ENCODE measurements around the gene ZBTB42. TPM values are rescaled to one million over a fixed set of nuclear protein-coding genes. Genes with fewer than 3 reads are reported as not detected.

Gene ZBTB42
- total RNA-seq, 1 donor from 2014 or later: 2.2 TPM

GRCh38 chr14:104841730-104842129 is 40.8 kb downstream of the ZBTB42 start:
- H3K9me3 Mint-ChIP-seq: no peaks in the 10 kb centered on the region

GRCh38 chr14:104843006-104843405 is 42.1 kb downstream of the ZBTB42 start:
- Mint-ChIP-seq H3K36me3 (ENCODE audit: low read depth) (no peaks in the 10 kb centered on the region), H3K9me3 (no peaks in the 10 kb centered on the region), H3K27me3 (ENCODE audit: low read depth) (peaks cover 98% of the 10 kb centered on the region), H3K4me1 (peaks cover 4% of the 10 kb centered on the region), H3K27ac (ENCODE audit: unreplicated experiment) (no peak overlapping the region), H3K4me3 (no peak overlapping the region)
- DNase-seq (ENCODE audit: low read depth, low spot score): no peak
- TF ChIP-seq CTCF (conservative IDR thresholded peaks at IDR 0.05): no peak

More at GRCh38 chr14:104841730-104842129, 40.8 kb downstream of the ZBTB42 start:
- no peak for DNase-seq (ENCODE audit: low read depth, low spot score)
- peaks cover 92% of the 10 kb centered on the region for H3K27me3 Mint-ChIP-seq (ENCODE audit: low read depth)
- H3K36me3 Mint-ChIP-seq (ENCODE audit: low read depth): no peaks in the 10 kb centered on the region
- TF ChIP-seq CTCF (conservative IDR thresholded peaks at IDR 0.05): no peak
- no peak overlapping the region for H3K27ac Mint-ChIP-seq (ENCODE audit: unreplicated experiment)
- H3K4me1 Mint-ChIP-seq: peaks cover 4% of the 10 kb centered on the region
- no peak overlapping the region for H3K4me3 Mint-ChIP-seq

- Mint-ChIP-seq H3K27me3 (ENCODE audit: low read depth) (peaks cover 95% of the 10 kb centered on the region), H3K4me3 (no peak overlapping the region), H3K27ac (ENCODE audit: unreplicated experiment) (no peak overlapping the region), H3K9me3 (no peaks in the 10 kb centered on the region), H3K4me1 (peaks cover 4% of the 10 kb centered on the region), H3K36me3 (ENCODE audit: low read depth) (no peaks in the 10 kb centered on the region)
- no peak for DNase-seq (ENCODE audit: low read depth, low spot score)
- no peak for TF ChIP-seq CTCF (conservative IDR thresholded peaks at IDR 0.05)
Measured at GRCh38 chr14:104843442-104844305, 42.8 kb downstream of the ZBTB42 start.

- Mint-ChIP-seq H3K36me3 (ENCODE audit: low read depth) (no peaks in the 10 kb centered on the region), H3K27ac (ENCODE audit: unreplicated experiment) (no peak overlapping the region), H3K27me3 (ENCODE audit: low read depth) (peaks cover 91% of the 10 kb centered on the region), H3K9me3 (no peaks in the 10 kb centered on the region), H3K4me3 (peak overlapping the region; percentile 23), H3K4me1 (peaks cover 4% of the 10 kb centered on the region)
- TF ChIP-seq CTCF (conservative IDR thresholded peaks at IDR 0.05): no peak
- no peak for DNase-seq (ENCODE audit: low read depth, low spot score)
Measured at GRCh38 chr14:104844306-104845032, 43.6 kb downstream of the ZBTB42 start.

DNA sequence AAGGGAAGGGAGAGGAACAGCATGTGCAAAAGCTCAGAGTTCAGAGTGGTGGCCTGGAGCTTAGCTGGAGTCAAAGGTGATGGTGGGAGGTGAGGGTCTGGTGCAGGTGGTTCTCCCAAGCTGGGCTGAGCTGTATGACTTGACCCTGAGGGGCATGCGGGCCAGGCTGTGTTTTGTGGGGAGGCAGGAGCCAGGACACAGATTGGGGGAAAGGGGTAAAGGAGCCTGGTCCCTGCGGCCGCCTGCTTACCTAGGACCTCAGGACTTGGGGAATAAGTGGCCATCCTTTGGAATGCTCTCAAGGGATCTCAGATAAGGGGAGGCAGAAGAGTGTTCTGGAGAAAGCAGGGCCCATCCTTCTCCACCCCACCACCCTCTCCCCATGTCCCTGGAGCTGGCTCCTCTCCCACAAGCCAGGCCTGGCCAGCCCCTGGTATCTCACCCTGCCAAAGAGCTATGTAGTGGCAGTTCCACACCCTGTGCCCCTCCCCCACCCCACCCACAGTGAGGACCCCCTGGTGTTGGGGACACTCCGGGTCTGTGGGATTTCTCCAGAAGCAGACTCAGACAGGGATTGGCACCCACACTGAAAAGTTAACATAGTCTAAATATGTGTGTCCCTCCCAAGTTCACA is 44.2 kb downstream of the ZBTB42 start:
- Mint-ChIP-seq H3K4me1 (peaks cover 4% of the 10 kb centered on the region), H3K27ac (ENCODE audit: unreplicated experiment) (no peak overlapping the region), H3K27me3 (ENCODE audit: low read depth) (peaks cover 88% of the 10 kb centered on the region), H3K4me3 (no peak overlapping the region), H3K9me3 (no peaks in the 10 kb centered on the region), H3K36me3 (ENCODE audit: low read depth) (no peaks in the 10 kb centered on the region)
- TF ChIP-seq CTCF (conservative IDR thresholded peaks at IDR 0.05): no peak
- no peak for DNase-seq (ENCODE audit: low read depth, low spot score)
